Activated CD8-positive, alpha-beta T cell treated with anti-CD3 and anti-CD28 coated beads, Interleukin-2, amount 10 ng/mL, durations not matched to agents 7 days and 5 days (primary cell): ENCODE results near the gene PRKAG2. TPM values are rescaled to one million over a fixed set of nuclear protein-coding genes. Genes with fewer than 3 reads are reported as not detected.

Experiments
- ATAC-seq: fragments of 150-1000 bp; cut with Tn5 transposase; one replicate; pipeline ENCODE4 v1.10.0; 2021; ENCODE audit warnings: moderate library complexity
- CTCF ChIA-PET: fragments of 350-600 bp; sonication (Branson Sonifier 250); formaldehyde crosslinking; loops from one replicate; lab custom pipeline; 2021; ENCODE audit warnings: antibody characterized with exemption; lab: Charles Lee
- POLR2A ChIA-PET: fragments of 350-600 bp; sonication (Branson Sonifier 250); formaldehyde crosslinking; loops from one replicate; lab custom pipeline; 2021; ENCODE audit warnings: antibody characterized with exemption; lab: Charles Lee
- DNase-seq: peaks from one replicate; pipeline ENCODE4 v3.0.0-alpha.2; 2020
- H3K27ac Mint-ChIP-seq: one replicate; pipeline ENCODE4 v1.8.0; 2021; ENCODE audit warnings: mild to moderate bottlenecking, mixed read lengths
- H3K27me3 Mint-ChIP-seq: one replicate; pipeline ENCODE4 v1.8.0; 2021; ENCODE audit warnings: low read depth, mixed read lengths
- H3K36me3 Mint-ChIP-seq: one replicate; pipeline ENCODE4 v1.8.0; 2021; ENCODE audit warnings: low read depth, mixed read lengths
- H3K4me1 Mint-ChIP-seq: one replicate; pipeline ENCODE4 v1.8.0; 2021; ENCODE audit warnings: low read depth, mixed read lengths
- H3K4me3 Mint-ChIP-seq: one replicate; pipeline ENCODE4 v1.8.0; 2021; ENCODE audit warnings: mild to moderate bottlenecking, mixed read lengths
- H3K9me3 Mint-ChIP-seq: one replicate; pipeline ENCODE4 v1.8.0; 2022; ENCODE audit warnings: mixed read lengths; ENCODE audit not compliant: insufficient read depth
- total RNA-seq, 2 experiments: library from RNA; stranded (reverse); gene quantifications; one replicate each; pipeline ENCODE4 v1.2.3, GENCODE V29; 2021

Gene PRKAG2
- total RNA-seq, 2 experiments from 2014 or later: 23.6 to 28.3 TPM

DNA sequence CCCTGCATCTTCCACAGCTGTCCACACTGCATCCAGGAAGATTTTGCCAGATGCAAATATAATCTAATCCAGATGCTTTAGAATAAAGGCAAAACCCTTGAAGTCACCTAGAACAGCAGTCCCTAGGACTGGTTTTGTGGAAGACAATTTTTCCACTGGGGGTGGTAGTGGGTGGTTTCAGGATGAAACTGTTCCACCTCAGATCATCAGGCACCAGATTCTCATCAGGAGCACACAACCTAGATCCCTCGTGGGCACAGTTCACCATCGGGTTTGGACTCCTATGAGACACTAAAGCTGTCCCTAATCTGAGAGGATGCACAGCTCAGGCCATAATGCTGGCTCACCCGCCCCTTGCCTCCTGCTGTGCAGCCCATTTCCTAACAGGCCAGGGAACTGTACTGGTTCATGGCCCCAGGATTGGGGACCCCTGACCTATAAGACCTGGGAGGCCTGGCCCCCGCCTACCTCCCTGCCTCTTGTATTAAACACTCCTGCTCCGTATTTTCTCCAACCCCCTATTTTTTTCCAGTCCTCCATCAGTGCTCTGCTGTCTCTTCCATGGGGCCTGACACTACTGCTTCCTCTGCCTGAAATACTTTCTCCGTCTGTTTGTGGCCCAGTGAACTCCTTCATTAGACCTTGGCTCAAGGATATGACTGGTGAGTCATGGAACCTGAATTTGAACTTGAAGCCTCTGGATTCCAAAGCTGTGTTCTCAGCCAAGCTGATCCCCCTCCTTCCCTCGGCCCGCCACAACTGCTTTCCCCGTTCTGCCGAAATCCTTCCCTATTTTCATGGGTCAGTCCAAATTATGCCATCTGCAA lies 277.3 kb downstream of the PRKAG2 start:
- Mint-ChIP-seq H3K27me3 (no peaks in the 10 kb centered on the region), H3K36me3 (peaks cover 4% of the 10 kb centered on the region), H3K4me3 (no peak overlapping the region), H3K27ac (no peak overlapping the region), H3K4me1 (no peaks in the 10 kb centered on the region), H3K9me3 (no peaks in the 10 kb centered on the region)
- ChIA-PET POLR2A (no interaction called here), CTCF (no interaction called here)
- ATAC-seq: no peak
- no peak for DNase-seq

DNA sequence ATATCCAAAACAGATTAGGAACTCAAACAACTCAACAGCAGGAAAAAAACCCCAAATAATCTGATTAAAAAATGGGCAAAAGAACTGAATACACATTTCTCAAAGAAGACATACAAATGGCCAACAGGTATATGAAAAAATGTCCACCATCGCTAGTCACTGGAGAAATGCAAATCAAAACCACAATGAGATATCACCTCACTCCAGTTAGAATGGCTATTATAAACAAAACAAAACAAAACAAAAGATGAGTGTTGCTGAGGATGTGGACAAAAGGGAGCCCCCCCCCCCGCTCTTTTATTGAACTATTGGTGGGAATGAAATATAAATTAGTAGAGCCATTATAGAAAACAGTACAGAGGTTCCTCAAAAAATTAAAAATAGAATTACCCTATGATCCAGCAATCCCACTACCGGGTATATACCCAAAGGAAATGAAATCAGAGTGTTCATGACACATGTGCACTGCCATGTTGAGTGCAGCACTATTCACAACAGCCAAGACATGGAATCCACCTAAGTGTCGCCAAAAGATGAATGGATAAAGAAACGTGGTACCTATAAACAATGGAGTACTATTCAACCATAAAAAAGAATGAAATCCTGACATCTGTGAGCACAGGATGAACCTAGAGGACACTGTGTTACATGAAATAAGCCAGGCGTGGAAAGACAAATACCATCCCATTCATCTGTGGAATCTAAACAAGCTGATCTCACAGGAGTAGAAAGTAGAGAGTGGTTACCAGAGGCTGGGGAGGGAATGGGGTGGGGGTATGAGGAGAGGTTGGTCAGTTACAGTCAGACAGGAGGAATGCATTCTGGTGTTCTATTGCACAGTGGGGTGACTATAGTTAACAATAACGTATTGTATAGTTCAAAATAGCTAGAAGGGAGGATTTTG lies 279.1 kb downstream of the PRKAG2 start:
- no peak overlapping the region for H3K4me3 Mint-ChIP-seq
- POLR2A ChIA-PET: no interaction called here
- H3K9me3 Mint-ChIP-seq: no peaks in the 10 kb centered on the region
- H3K4me1 Mint-ChIP-seq: no peaks in the 10 kb centered on the region
- no peak for DNase-seq
- no peaks in the 10 kb centered on the region for H3K36me3 Mint-ChIP-seq
- H3K27ac Mint-ChIP-seq: no peak overlapping the region
- H3K27me3 Mint-ChIP-seq: no peaks in the 10 kb centered on the region
- CTCF ChIA-PET: interaction anchor here (1.0 kb wide), 1 partner anchor 35 kb away, joined by 3 read pairs; no protein-coding TSS in a partner anchor
- no peak for ATAC-seq

DNA sequence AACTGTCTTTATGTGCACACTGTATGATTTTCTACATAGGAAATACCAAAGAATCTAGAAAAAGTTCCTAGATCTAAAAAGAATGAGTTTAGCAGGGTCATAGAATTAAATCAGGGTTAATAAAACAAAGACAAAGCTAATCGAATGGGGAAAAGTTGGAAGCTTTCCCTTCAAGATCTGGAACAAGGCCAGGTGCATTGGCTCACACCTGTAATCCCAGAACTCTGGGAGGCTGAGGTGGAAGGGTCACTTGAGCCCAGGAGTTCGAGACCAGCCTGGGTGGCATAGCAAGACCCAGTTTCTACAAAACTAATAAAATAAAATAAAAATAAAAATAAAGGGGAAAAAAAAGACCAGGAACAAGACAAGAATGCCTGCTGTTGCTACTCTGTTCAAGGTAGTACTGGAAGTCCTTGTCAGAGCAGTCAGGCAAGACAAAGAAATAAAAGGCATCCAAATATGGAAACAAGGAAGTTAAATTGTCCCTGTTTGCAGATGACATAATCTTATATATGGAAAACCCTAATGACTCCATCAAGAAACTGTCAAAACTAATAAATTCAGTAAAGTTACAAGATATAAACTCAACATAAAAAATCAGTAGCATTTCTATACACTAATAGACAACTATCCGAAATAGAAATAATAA lies 281.1 kb downstream of the PRKAG2 start:
- ATAC-seq (no peak), DNase-seq (no peak)
- no peak overlapping the region for H3K27ac Mint-ChIP-seq
- no peaks in the 10 kb centered on the region for H3K4me1 Mint-ChIP-seq
- CTCF ChIA-PET: no interaction called here
- no peaks in the 10 kb centered on the region for H3K27me3 Mint-ChIP-seq
- H3K36me3 Mint-ChIP-seq: no peaks in the 10 kb centered on the region
- no peak overlapping the region for H3K4me3 Mint-ChIP-seq
- POLR2A ChIA-PET: no interaction called here
- H3K9me3 Mint-ChIP-seq: no peaks in the 10 kb centered on the region

DNA sequence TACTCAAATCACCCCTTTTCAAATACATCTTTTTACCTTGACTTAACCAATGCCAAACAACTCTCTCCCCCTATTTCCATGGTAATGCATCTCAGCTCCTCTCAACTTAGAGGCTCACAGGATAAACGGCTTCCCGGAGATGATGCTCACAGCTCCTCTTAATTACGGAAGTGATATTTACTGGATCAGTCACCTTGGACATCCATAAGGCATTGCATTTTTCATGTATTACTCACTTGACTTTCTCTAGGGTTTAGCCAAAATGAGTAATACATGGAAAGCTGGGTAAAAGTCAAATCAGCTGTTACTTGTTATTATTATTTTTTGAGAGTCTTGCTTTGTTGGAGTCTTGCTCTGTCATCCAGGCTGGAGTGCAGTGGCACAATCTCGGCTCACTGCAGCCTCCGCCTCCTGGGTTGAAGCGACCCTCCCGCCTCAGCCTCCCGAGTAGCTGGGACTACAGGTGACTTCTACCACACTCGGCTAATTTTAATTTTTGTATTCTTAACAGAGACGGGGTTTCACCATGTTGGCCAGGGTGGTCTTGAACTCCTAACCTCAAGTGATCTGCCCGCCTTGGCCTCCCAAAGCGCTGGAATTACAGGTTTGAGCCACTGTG lies 283.9 kb downstream of the PRKAG2 start:
- Mint-ChIP-seq H3K36me3 (no peaks in the 10 kb centered on the region), H3K9me3 (no peaks in the 10 kb centered on the region), H3K27ac (no peak overlapping the region), H3K4me3 (no peak overlapping the region), H3K4me1 (no peaks in the 10 kb centered on the region), H3K27me3 (no peaks in the 10 kb centered on the region)
- no peak for DNase-seq
- ATAC-seq: no peak
- ChIA-PET POLR2A (no interaction called here), CTCF (no interaction called here)

DNA sequence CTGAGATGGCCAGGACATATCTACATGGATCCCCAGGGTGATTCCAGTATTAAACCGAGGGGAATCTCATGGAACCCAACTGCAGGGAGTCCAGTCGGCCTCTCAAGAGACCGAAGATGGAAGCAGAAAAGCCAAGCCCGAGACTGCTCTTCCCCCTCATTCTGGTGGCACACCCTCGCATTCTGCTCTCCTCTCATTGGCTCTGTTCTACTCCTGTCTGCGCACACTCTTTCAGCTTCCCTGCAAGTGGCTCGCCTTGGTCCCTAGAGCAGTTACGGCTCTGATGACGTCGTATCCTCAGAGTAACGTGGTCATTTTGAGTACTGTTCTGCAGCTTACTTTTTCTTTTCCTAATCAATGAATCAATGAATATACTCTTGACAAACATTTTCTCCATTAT lies 284.6 kb downstream of the PRKAG2 start:
- ATAC-seq: no peak
- no peak overlapping the region for H3K4me3 Mint-ChIP-seq
- DNase-seq: no peak
- CTCF ChIA-PET: no interaction called here
- H3K4me1 Mint-ChIP-seq: no peaks in the 10 kb centered on the region
- no peaks in the 10 kb centered on the region for H3K36me3 Mint-ChIP-seq
- H3K27me3 Mint-ChIP-seq: no peaks in the 10 kb centered on the region
- H3K27ac Mint-ChIP-seq: no peak overlapping the region
- POLR2A ChIA-PET: no interaction called here
- H3K9me3 Mint-ChIP-seq: no peaks in the 10 kb centered on the region

DNA sequence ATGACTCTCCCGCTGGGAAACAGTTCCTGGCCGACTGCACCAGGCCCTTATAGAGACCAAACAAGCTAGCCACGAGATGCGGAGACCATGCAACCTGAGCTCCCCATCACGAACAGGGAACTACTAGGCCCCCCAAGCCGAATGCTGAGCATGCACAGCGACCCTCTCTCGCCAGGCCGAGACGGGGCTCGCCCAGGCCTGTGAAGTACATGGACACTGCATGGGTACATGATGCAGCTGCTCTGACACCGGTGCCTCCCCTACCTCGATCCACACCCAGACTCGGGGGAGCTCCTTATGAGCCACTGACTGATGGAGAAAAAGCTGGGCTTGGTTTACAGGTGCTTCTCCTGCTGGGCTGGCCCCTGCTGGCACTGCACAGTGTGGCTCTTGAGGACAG lies 285.0 kb downstream of the PRKAG2 start:
- ATAC-seq: no peak
- no peak overlapping the region for H3K4me3 Mint-ChIP-seq
- CTCF ChIA-PET: no interaction called here
- no peak for DNase-seq
- POLR2A ChIA-PET: no interaction called here
- H3K36me3 Mint-ChIP-seq: no peaks in the 10 kb centered on the region
- H3K9me3 Mint-ChIP-seq: no peaks in the 10 kb centered on the region
- H3K4me1 Mint-ChIP-seq: no peaks in the 10 kb centered on the region
- no peaks in the 10 kb centered on the region for H3K27me3 Mint-ChIP-seq
- H3K27ac Mint-ChIP-seq: no peak overlapping the region

DNA sequence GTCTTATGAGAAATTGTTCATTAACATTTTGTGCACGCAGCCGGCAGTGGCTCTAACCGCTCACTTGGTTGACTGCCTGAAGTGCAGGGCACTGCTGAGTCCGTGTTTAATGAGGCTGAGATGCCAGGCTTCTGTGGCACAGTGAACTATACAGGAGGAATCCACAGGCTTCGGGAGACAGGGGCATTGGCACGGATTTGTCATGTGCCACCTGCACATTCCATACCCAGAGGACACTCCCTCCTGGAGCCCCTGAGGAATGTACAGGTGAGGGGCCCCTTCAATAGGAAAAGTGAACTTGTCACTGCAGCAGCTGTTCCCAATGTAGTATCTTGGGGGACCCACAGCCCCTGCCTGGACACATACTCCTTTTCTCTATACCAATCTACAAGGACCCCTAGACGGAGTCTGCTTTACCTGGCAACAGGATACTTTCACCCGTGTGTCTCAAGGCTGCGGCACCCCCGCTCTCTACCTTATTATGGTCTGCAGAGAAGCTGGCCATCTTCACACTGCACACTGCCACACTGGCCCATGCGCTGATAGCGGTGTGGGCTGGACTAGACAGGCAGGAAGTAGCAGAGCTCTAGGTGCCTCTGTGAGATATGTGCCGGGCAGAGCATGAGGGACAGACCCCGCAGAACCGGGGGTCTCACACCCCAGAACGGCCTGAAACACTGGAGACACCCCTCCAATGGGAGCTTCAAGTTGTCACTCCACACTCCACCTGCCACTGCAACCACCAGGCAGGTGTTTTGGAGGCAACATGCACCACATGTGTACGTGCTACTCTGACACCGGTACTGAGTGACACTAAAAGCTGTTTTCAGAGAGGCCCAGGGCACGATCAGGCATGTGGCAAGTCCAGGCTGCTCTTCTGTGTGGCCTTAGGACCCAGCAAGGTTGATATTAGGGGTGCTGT lies 285.8 kb downstream of the PRKAG2 start:
- H3K36me3 Mint-ChIP-seq: no peaks in the 10 kb centered on the region
- CTCF ChIA-PET: no interaction called here
- no peaks in the 10 kb centered on the region for H3K4me1 Mint-ChIP-seq
- DNase-seq (no peak), ATAC-seq (no peak)
- POLR2A ChIA-PET: no interaction called here
- no peak overlapping the region for H3K27ac Mint-ChIP-seq
- no peaks in the 10 kb centered on the region for H3K27me3 Mint-ChIP-seq
- H3K9me3 Mint-ChIP-seq: no peaks in the 10 kb centered on the region
- H3K4me3 Mint-ChIP-seq: no peak overlapping the region

DNA sequence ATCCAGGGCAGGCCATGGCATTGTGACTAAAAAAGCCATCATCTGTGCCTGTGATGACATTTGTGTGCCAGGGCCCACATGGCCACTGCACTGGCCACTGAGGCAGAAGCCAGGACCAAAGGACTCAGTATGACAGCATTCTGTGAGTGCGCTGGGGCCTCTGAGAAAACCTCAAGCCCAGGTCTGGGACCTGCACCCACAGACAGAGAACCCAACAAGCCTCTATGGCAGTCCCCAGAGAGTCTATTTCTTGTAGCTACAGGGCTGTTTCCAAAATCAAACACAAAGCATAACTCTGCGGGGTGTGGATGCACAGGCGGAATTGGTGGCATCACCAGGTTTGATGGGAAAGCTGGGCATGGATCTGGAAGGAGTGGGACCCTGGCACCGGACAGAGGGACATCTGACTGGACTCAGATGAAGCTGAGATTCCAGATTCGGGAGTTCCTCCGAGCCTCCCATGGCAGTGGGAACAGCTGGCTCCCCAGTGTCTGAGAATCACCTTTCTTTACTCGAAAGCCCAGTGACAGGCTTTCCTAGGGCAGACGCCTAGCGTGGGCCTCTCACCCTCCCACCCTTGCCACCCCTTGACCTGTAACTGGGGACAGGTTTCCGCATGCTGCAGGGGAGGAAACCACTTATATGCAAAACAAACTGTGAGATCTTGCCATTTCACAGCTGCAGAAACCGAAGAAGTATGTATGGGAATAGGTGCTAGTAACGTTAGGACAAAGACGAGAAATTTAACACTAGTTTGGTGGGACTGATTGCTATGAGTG lies 286.7 kb downstream of the PRKAG2 start:
- ATAC-seq: no peak
- Mint-ChIP-seq H3K9me3 (no peaks in the 10 kb centered on the region), H3K27me3 (no peaks in the 10 kb centered on the region), H3K27ac (no peak overlapping the region), H3K4me3 (no peak overlapping the region), H3K36me3 (no peaks in the 10 kb centered on the region), H3K4me1 (no peaks in the 10 kb centered on the region)
- ChIA-PET POLR2A (interaction anchor here (0.6 kb wide), 1 partner anchor 52 kb away, joined by 3 read pairs; no protein-coding TSS in a partner anchor), CTCF (interaction anchor here (1.4 to 1.5 kb wide), 2 partner anchors 40 to 192 kb away, joined by 3 read pairs; no protein-coding TSS in a partner anchor)
- DNase-seq: no peak

DNA sequence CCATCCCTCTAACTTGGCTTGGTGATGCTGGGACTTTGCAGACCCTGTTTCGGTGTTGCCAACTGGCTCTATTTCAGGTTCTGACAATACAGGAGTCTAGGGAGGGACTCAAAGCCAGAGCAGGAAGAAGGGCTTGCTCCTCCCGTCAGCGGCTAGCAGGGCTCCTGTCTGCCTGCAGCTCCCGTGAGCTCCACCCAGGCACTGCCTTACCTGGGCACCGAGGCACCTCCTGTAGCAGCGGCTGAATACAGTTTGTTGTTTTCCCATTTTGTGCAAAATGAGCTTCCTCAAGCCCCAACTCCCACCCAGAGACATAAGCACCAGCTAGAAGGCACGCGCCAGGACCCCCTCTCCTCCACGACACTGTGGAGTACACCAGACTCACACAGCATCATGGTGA lies 287.9 kb downstream of the PRKAG2 start:
- Mint-ChIP-seq H3K27me3 (no peaks in the 10 kb centered on the region), H3K36me3 (no peaks in the 10 kb centered on the region), H3K4me1 (no peaks in the 10 kb centered on the region), H3K27ac (no peak overlapping the region), H3K4me3 (no peak overlapping the region), H3K9me3 (no peaks in the 10 kb centered on the region)
- ChIA-PET POLR2A (no interaction called here), CTCF (interaction anchor here (1.4 to 1.5 kb wide), 2 partner anchors 41 to 193 kb away, joined by 3 read pairs; no protein-coding TSS in a partner anchor)
- ATAC-seq (no peak), DNase-seq (no peak)

DNA sequence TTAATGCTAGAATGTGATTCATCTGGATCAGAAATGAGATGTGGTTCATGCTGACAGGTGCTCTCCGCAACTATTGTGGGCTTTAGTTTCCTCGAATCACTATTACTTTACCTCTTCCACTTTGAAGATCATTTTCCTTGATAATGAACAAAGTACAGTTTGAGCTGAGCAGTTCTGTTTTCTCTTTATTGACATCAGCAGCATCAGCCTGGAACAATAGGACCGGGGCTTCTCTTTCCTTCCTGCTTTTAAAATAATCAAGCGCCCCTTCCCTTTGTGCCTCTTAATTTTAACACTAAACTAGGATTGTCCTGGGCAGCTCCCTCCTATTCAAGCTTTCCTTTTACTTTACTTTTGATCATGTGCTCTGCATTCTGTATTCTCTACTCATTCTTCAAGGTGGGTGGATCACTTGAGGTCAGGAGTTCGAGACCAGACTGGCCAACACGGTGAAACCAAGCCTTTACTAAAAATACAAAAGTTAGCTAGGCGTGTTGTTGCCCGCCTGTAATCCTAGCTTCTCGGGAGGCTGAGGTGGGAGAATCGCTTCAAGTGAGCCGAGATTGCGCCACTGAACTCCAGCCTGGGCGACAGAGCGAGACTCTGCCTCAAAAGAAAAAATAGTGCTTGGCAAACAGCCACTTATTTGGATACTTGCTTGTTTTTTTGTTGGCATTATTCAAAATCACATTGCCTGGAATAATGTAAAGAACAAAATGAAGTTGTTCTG lies 290.2 kb downstream of the PRKAG2 start:
- no peak overlapping the region for H3K4me3 Mint-ChIP-seq
- no peaks in the 10 kb centered on the region for H3K9me3 Mint-ChIP-seq
- ATAC-seq (no peak), DNase-seq (no peak)
- H3K27ac Mint-ChIP-seq: no peak overlapping the region
- ChIA-PET CTCF (interaction anchor here (2.1 kb wide), 1 partner anchor 14 kb away, joined by 6 read pairs; no protein-coding TSS in a partner anchor), POLR2A (no interaction called here)
- no peaks in the 10 kb centered on the region for H3K27me3 Mint-ChIP-seq
- no peaks in the 10 kb centered on the region for H3K36me3 Mint-ChIP-seq
- H3K4me1 Mint-ChIP-seq: no peaks in the 10 kb centered on the region
